ENCODE data around the gene SERPINE2. TPM values are rescaled to one million over a fixed set of nuclear protein-coding genes. Genes with fewer than 3 reads are reported as not detected.

Gene SERPINE2
- total and polyA plus RNA-seq, 8 donors = 21.7 to 107 (median 81.8) TPM

- H3K27ac ChIP-seq = no peak overlapping the region
- no peaks in the 10 kb centered on the region for H3K27me3 ChIP-seq
- intact Hi-C loops (cut with DNase I) = no loop called here
- peaks cover 18 to 39% of the 10 kb centered on the region in 2 donors for H3K4me1 ChIP-seq
- no peak overlapping the region for H3K4me3 ChIP-seq
- TF ChIP-seq, protein P1, sequence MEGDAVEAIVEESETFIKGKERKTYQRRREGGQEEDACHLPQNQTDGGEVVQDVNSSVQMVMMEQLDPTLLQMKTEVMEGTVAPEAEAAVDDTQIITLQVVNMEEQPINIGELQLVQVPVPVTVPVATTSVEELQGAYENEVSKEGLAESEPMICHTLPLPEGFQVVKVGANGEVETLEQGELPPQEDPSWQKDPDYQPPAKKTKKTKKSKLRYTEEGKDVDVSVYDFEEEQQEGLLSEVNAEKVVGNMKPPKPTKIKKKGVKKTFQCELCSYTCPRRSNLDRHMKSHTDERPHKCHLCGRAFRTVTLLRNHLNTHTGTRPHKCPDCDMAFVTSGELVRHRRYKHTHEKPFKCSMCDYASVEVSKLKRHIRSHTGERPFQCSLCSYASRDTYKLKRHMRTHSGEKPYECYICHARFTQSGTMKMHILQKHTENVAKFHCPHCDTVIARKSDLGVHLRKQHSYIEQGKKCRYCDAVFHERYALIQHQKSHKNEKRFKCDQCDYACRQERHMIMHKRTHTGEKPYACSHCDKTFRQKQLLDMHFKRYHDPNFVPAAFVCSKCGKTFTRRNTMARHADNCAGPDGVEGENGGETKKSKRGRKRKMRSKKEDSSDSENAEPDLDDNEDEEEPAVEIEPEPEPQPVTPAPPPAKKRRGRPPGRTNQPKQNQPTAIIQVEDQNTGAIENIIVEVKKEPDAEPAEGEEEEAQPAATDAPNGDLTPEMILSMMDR (IDR thresholded peaks at IDR 0.05) = no peak
- no peak for ATAC-seq
- H3K36me3 ChIP-seq = no peaks in the 10 kb centered on the region
- no peak for DNase-seq
- H3K9me3 ChIP-seq = no peaks in the 10 kb centered on the region
Observed at GRCh38 chr2:223947711-223948205, 91.3 kb downstream of the SERPINE2 start.

- Histone ChIP-seq H3K27ac (peak overlapping the region in 1 of 2 donors; percentile 95), H3K4me1 (peaks cover 17 to 47% of the 10 kb centered on the region in 2 donors), H3K27me3 (no peaks in the 10 kb centered on the region), H3K9me3 (no peaks in the 10 kb centered on the region), H3K36me3 (no peaks in the 10 kb centered on the region), H3K4me3 (peak overlapping the region in 1 of 2 donors; percentile 86)
- intact Hi-C loops (cut with DNase I) = no loop called here
- no peak for ATAC-seq
- TF ChIP-seq, protein P1 (IDR thresholded peaks at IDR 0.05) = no peak
- no peak for DNase-seq
Observed at GRCh38 chr2:223945755-223946154, 93.3 kb downstream of the SERPINE2 start.

- ATAC-seq = peak; percentile 98
- intact Hi-C loops (cut with DNase I) = no loop called here
- Histone ChIP-seq H3K4me1 (peaks cover 13 to 43% of the 10 kb centered on the region in 2 donors), H3K27me3 (no peaks in the 10 kb centered on the region), H3K9me3 (no peaks in the 10 kb centered on the region), H3K36me3 (no peaks in the 10 kb centered on the region), H3K4me3 (peak within 1 kb of the TSS; percentile 76 to 86), H3K27ac (peak within 1 kb of the TSS; percentile 92 to 95)
- peak; percentile 87 to 98 (median 92) for DNase-seq
- TF ChIP-seq, protein P1 (IDR thresholded peaks at IDR 0.05) = no peak
Observed at GRCh38 chr2:223944703-223945531, 94.2 kb downstream of the SERPINE2 start, which contains the start of gene WDFY1. Gene WDFY1, minus strand, starts transcription at chr2:223945335. Its CDS starts 51 bp downstream, at chr2:223945284.

GRCh38 chr2:223944166-223944702, 94.9 kb downstream of the SERPINE2 start:
- peak overlapping the region; percentile 92 to 95 for H3K27ac ChIP-seq
- TF ChIP-seq, protein P1 (IDR thresholded peaks at IDR 0.05) = no peak
- ATAC-seq = peak; percentile 66
- no peaks in the 10 kb centered on the region for H3K9me3 ChIP-seq
- intact Hi-C loops (cut with DNase I) = no loop called here
- peak in 3 of 4 donors; percentile 45 to 84 (median 45) for DNase-seq
- H3K4me1 ChIP-seq = peaks cover 13 to 45% of the 10 kb centered on the region in 2 donors
- no peaks in the 10 kb centered on the region for H3K27me3 ChIP-seq
- H3K4me3 ChIP-seq = peak overlapping the region; percentile 76 to 86
- H3K36me3 ChIP-seq = no peaks in the 10 kb centered on the region

DNA sequence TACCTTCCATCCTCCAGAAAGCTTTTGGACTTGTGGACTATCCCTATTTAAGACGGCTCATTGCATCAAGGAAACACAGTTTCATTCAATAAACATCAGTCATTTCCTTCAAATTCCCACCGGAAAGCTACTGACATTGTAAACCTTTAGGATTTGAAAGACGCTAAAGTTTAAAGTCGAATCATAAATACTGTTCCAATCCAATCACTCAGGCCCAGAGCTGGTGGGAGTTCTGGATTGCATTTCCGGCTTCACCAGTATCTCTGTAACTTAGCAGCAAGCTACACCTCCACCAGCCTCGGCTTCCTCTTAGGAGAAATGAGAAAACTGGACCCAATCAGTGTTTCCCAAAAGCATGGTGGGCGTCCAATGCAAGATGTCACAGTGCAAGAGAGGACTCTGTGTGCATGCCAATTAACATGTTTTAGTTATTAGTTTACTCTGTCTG, 95.5 kb downstream of the SERPINE2 start:
- TF ChIP-seq, protein P1 (IDR thresholded peaks at IDR 0.05) = no peak
- Histone ChIP-seq H3K27me3 (no peaks in the 10 kb centered on the region), H3K4me3 (peak overlapping the region; percentile 76 to 86), H3K4me1 (peaks cover 13 to 52% of the 10 kb centered on the region in 2 donors), H3K27ac (peak overlapping the region; percentile 92 to 95), H3K9me3 (no peaks in the 10 kb centered on the region), H3K36me3 (no peaks in the 10 kb centered on the region)
- DNase-seq (no peak), ATAC-seq (no peak)
- intact Hi-C loops (cut with DNase I) = no loop called here
